ENCODE data around the gene LSG1. TPM values are rescaled to one million over a fixed set of nuclear protein-coding genes. Genes with fewer than 3 reads are reported as not detected.
A peak's percentile ranks its signal among the peaks of the same experiment; 100 is the strongest.

The LSG1 gene
- 10 to 100 TPM in 3 of 4 donors, 1 to 10 TPM in 1; 7.9 to 58.1 (median 45.0) TPM for total RNA-seq

DNA sequence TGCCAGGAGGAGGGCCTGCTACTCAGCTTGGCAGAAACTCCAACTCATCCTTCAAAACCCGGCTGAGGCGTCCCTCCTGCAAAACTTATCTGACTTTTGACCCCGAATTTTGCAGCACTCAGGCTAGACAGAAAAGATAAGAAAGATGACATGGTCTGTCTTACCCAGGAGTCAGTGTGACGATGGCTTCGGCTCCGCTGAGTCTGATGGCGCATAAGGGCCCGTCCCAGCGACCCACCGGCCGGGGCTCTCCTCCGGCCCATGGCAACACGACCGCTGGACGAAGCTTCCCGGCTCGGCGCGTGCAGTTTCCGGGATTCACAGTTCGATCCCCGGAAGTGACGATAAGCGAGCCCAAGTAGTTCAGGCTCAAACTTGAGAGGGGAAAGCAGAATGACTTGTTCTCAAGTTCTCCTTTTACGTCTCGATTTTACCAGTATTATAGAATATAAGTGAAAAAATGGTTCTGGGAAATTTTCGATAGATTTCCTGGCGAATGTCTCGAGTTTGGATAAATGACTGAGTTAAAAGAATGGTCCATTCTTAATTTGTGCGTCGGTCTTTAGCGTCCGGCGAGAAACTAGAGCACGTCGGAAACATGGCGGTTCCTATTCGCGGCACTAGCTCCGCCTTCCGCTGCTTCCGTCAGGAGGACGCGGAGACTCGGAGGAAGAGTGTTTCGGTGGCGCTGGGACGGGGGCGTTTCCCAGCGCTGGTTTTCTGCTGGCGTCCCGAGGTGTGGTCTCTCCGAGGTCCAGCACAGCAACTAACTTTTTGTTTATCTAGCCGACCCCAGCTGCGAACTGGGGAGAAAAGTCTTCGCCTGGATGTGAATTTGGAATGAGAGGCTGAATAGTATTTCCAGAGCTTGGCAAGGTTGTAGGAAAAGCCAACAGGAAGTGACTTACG is at the start of gene LSG1:
TSS of gene LSG1 (minus strand) at position 292 of the 909 bp plus-strand sequence. CDS start at position 263, 29 bp downstream.
- peak in 1 of 2 donors; percentile 40 for TF ChIP-seq POLR2A (IDR thresholded peaks at IDR 0.05)
- TF ChIP-seq, protein P1, sequence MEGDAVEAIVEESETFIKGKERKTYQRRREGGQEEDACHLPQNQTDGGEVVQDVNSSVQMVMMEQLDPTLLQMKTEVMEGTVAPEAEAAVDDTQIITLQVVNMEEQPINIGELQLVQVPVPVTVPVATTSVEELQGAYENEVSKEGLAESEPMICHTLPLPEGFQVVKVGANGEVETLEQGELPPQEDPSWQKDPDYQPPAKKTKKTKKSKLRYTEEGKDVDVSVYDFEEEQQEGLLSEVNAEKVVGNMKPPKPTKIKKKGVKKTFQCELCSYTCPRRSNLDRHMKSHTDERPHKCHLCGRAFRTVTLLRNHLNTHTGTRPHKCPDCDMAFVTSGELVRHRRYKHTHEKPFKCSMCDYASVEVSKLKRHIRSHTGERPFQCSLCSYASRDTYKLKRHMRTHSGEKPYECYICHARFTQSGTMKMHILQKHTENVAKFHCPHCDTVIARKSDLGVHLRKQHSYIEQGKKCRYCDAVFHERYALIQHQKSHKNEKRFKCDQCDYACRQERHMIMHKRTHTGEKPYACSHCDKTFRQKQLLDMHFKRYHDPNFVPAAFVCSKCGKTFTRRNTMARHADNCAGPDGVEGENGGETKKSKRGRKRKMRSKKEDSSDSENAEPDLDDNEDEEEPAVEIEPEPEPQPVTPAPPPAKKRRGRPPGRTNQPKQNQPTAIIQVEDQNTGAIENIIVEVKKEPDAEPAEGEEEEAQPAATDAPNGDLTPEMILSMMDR (IDR thresholded peaks at IDR 0.05), result no peak
- intact Hi-C loops (cut with DNase I; ENCODE audit: low total_unique reads), result no loop called here

DNA sequence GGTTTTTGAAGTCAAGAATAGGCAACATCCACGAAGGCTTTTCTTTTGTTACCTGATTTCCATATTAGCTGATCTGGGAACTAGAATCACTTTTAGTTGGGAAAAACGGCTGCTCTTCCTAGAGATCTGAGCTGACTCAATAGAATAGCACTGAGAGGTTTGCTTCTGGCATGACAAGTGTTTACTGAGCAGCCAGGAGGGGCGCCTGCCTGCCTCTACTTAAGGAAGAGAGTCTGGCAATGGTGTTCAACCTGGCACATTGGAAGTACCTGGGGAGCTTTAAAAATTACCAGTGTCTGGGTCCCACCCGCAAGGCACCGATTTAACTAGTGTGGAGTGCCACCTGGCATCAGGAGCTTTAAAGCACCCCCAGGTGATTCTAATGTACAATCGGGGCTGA is 48.1 kb upstream of the LSG1 start:
- H3K27ac ChIP-seq, result no peak overlapping the region

More for the DNA sequence above, at the start of gene LSG1:
- no peaks in the 10 kb centered on the region for H3K36me3 ChIP-seq
- no peaks in the 10 kb centered on the region for H3K9me3 ChIP-seq
- peak within 1 kb of the TSS; percentile 86 to 93 for H3K27ac ChIP-seq
- H3K27me3 ChIP-seq, result no peaks in the 10 kb centered on the region
- peaks cover 6 to 7% of the 10 kb centered on the region in 2 donors for H3K4me1 ChIP-seq
- H3K4me3 ChIP-seq, result peak within 1 kb of the TSS; percentile 68 to 82
- peak; percentile 91 to 92 for DNase-seq

DNA sequence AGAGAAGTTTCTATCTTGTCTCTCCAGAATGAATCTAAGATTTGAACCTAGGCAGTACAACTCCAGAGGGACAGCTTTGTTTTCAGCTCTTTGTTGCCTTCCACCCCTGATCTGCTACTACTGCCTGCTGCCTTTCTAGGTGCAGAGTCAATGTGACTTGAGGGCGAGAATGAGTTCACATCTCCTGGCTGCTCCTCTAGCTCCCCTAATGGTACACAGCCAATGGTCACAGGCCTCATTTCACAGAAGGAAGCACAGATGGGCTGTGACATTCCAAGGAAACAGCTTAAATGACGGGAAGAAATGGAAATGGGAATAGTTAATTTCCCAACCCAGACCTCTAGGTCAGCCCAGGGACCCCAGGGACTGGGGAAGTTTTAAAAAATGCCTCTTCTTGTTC is 46.1 kb upstream of the LSG1 start:
- Histone ChIP-seq H3K4me1 (no peaks in the 10 kb centered on the region), H3K27ac (no peak overlapping the region), H3K27me3 (no peaks in the 10 kb centered on the region), H3K4me3 (no peak overlapping the region), H3K9me3 (no peaks in the 10 kb centered on the region), H3K36me3 (no peaks in the 10 kb centered on the region)
- no peak for DNase-seq
- intact Hi-C loops (cut with DNase I; ENCODE audit: low total_unique reads), result no loop called here
- TF ChIP-seq POLR2A (IDR thresholded peaks at IDR 0.05), result no peak
- TF ChIP-seq, protein P1 (IDR thresholded peaks at IDR 0.05), result no peak

More for the DNA sequence above, 48.1 kb upstream of the LSG1 start:
- no peak for DNase-seq
- H3K9me3 ChIP-seq, result no peaks in the 10 kb centered on the region
- H3K27me3 ChIP-seq, result no peaks in the 10 kb centered on the region
- no peak overlapping the region for H3K4me3 ChIP-seq
- no peak for TF ChIP-seq POLR2A (IDR thresholded peaks at IDR 0.05)
- TF ChIP-seq, protein P1 (IDR thresholded peaks at IDR 0.05), result no peak
- no peaks in the 10 kb centered on the region for H3K4me1 ChIP-seq
- intact Hi-C loops (cut with DNase I; ENCODE audit: low total_unique reads), result no loop called here
- H3K36me3 ChIP-seq, result no peaks in the 10 kb centered on the region

DNA sequence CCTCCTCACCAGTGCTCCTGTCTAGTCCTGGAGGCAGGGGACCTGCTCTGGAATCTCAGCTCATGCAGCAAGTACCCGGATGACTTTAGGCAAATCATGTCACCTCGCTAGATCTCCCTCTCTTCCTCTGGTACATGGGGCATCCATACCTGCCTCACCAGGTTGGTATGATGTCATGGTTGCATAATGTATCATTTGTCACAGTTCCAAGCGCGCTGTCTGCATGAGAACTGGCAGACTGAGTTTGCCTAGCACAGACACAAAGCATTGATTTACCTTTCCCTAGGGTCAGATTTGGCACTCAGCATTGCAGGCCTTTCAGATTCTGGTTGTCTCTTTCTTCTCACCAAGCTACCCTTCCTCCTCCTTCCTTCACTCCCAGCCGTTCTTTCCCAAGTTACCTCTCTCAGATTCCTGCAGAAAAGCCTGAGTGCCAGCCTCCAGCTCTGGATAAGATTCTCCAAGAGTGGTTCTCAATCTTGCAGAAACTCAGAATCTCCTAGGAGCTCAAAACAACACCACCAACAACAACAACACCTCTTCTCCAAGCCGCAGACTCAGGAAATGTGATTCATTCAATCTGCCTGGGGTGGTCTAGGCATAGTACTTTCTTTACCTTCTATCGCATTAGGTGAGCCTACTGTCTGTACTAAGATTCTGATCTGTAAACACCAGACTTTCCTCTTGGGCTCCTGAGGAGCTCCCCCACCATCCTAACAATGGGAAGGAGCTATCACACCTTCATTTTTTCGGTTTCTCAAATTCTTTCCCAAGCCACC is 43.2 kb upstream of the LSG1 start:
- DNase-seq, result no peak

More for the DNA sequence above, 43.2 kb upstream of the LSG1 start:
- H3K27me3 ChIP-seq, result no peaks in the 10 kb centered on the region
- no peaks in the 10 kb centered on the region for H3K4me1 ChIP-seq
- no peak overlapping the region for H3K4me3 ChIP-seq
- no peak overlapping the region for H3K27ac ChIP-seq
- TF ChIP-seq POLR2A (IDR thresholded peaks at IDR 0.05), result no peak
- TF ChIP-seq, protein P1 (IDR thresholded peaks at IDR 0.05), result no peak
- intact Hi-C loops (cut with DNase I; ENCODE audit: low total_unique reads), result no loop called here
- no peaks in the 10 kb centered on the region for H3K36me3 ChIP-seq
- H3K9me3 ChIP-seq, result no peaks in the 10 kb centered on the region
